ENCODE data around the gene SHKBP1. TPM values are rescaled to one million over a fixed set of nuclear protein-coding genes. Genes with fewer than 3 reads are reported as not detected.

Gene SHKBP1
- total and polyA plus RNA-seq, 9 of the 15 experiments (the other 6 are each of a cell fraction or from before 2014, with no cell fraction given): 1.2 to 58.1 (median 22.3) TPM

GRCh38 chr19:40639638-40639982, 62.9 kb downstream of the SHKBP1 start:
- Histone ChIP-seq H3K79me2 (ENCODE audit: control insufficient read depth, insufficient read depth, low read length) (no peaks in the 10 kb centered on the region), H3K9me1 (ENCODE audit: control insufficient read depth, insufficient read depth, low read length) (no peaks in the 10 kb centered on the region), H3K4me2 (ENCODE audit: insufficient read depth, low read length) (no peak overlapping the region), H3K9me3 (replicated peaks; ENCODE audit: control insufficient read depth, insufficient read depth, low read depth, low read length) (no peaks in the 10 kb centered on the region), H2AFZ (ENCODE audit: low read depth, low read length) (0 out of 2 replicates have a peak overlapping the region, but pooled peaks have one; percentile 56), H3K4me1 (replicated peaks in 1 of 2; ENCODE audit: control insufficient read depth in 2 of 2, insufficient read depth in 2 of 2, low read length in 2 of 2) (peaks cover 4 to 22% of the 10 kb centered on the region in 2 experiments; a peak in 4 of 5 replicates), H3K27me3 (ENCODE audit: control insufficient read depth in 2 of 2, insufficient read depth in 2 of 2, low read length in 2 of 2) (no peaks in the 10 kb centered on the region), H4K20me1 (replicated peaks; ENCODE audit: control insufficient read depth, insufficient read depth, low read length) (no peaks in the 10 kb centered on the region), H3K27ac (ENCODE audit: extremely low read depth, low read depth, low read length) (no peak overlapping the region), H3K36me3 (ENCODE audit: control insufficient read depth, insufficient read depth, low read length) (no peaks in the 10 kb centered on the region), H3K4me3 (no peak overlapping the region), H3K9ac (ENCODE audit: insufficient read depth in 1 of 2, low read depth in 2 of 2, low read length in 2 of 2) (peak overlapping the region in 1 of 2 experiments; percentile 62; a peak in 1 of 4 replicates)
- in situ Hi-C loops (cut with MboI): loop anchor here (5.0 kb wide), 1 partner anchor 332 kb away; no protein-coding TSS in a partner anchor
- ChIA-PET POLR2A (interaction anchor here (0.7 kb wide), 1 partner anchor 24 kb away, joined by 3 read pairs; no protein-coding TSS in a partner anchor), CTCF (ENCODE audit: low intra/inter-chr PET ratio) (no interaction called here)
- DNase-seq (ENCODE audit: extremely low read depth in 1 of 4, low spot score in 3 of 4): peak in 1 of 4 experiments; percentile 18
- BruUV-seq (replicated peaks): no TSS peak
- intact Hi-C loops (cut with micrococcal nuclease): no loop called here
- FAIRE-seq: no peak
- 59% methylated on average over 4 of the region's 6 CpGs for WGBS (ENCODE audit: insufficient coverage, low coverage, missing lambda C conversion rate)
- ATAC-seq: no peak
- TF ChIP-seq CC2D1A (IDR thresholded peaks at IDR 0.05) (peak; percentile 73; the same call in 1 of the 2 replicates), NRF1 (conservative IDR thresholded peaks at IDR 0.05 in 1 of 2, IDR thresholded peaks at IDR 0.05 in 1 of 2) (no peak), RCOR1 (IDR thresholded peaks at IDR 0.05; ENCODE audit: borderline replicate concordance in 1 of 2, low read depth in 2 of 2, low read length in 2 of 2) (no peak), ZEB2 (IDR thresholded peaks at IDR 0.05) (no peak), SMAD1 (IDR thresholded peaks at IDR 0.05; ENCODE audit: low read depth, low read length, partially characterized antibody) (no peak), FIP1L1 (IDR thresholded peaks at IDR 0.05; ENCODE audit: low read depth, low read length, poor library complexity, severe bottlenecking) (no peak), CREB1 (IDR thresholded peaks at IDR 0.05) (no peak), CREB1 (CRISPR knock-in tag; IDR thresholded peaks at IDR 0.05) (no peak), ZNF24 (IDR thresholded peaks at IDR 0.05) (no peak), RBM17 (IDR thresholded peaks at IDR 0.05; ENCODE audit: borderline replicate concordance, low read depth, low read length) (no peak), CBFA2T2 (conservative IDR thresholded peaks at IDR 0.05) (no peak), ZBTB5 (IDR thresholded peaks at IDR 0.05) (peak; percentile 86), KLF1 (tag; IDR thresholded peaks at IDR 0.05) (no peak), HINFP (tag; conservative IDR thresholded peaks at IDR 0.05; ENCODE audit: low read depth) (peak; percentile 88), KDM2B (CRISPR knock-in tag; IDR thresholded peaks at IDR 0.05) (no peak), ARID1B (IDR thresholded peaks at IDR 0.05) (no peak), POLR2H (tag; IDR thresholded peaks at IDR 0.05; ENCODE audit: low read depth) (no peak), IRF9 (tag; IDR thresholded peaks at IDR 0.05) (no peak), MCM2 (IDR thresholded peaks at IDR 0.05; ENCODE audit: low read depth) (no peak), TOE1 (IDR thresholded peaks at IDR 0.05; ENCODE audit: borderline replicate concordance) (no peak), TOE1 (CRISPR knock-in tag; IDR thresholded peaks at IDR 0.05; ENCODE audit: borderline replicate concordance, low read depth) (no peak), CREM (IDR thresholded peaks at IDR 0.05; ENCODE audit: low read depth) (no peak)

Data from K562 (cell line).